ENCODE measurements around the gene RCCD1.
A peak's percentile ranks its signal among the peaks of the same experiment; 100 is the strongest.

RCCD1 gene

GRCh38 chr15:90946941-90947576 is 7.6 kb upstream of the RCCD1 start:
- DNase-seq: no peak

- no peak for DNase-seq
Measured at GRCh38 chr15:90947577-90948357, 6.9 kb upstream of the RCCD1 start.

- DNase-seq: no peak
Measured at GRCh38 chr15:90948506-90948905, 6.2 kb upstream of the RCCD1 start.

- no peak for DNase-seq
Measured at GRCh38 chr15:90949979-90950675, 4.6 kb upstream of the RCCD1 start.

- no peak for DNase-seq
Measured at GRCh38 chr15:90950676-90951075, 4.0 kb upstream of the RCCD1 start.

- no peak for DNase-seq
Measured at GRCh38 chr15:90952901-90953677, 1.6 kb upstream of the RCCD1 start.

- no peak for DNase-seq
Measured at GRCh38 chr15:90953947-90954711, 555 bp upstream of the RCCD1 start.

GRCh38 chr15:90955624-90956273 is 1.1 kb downstream of the RCCD1 start:
- DNase-seq: no peak

- DNase-seq: peak; percentile 62
Measured at GRCh38 chr15:90956274-90957030, 1.8 kb downstream of the RCCD1 start.

GRCh38 chr15:90957031-90957790 is 2.5 kb downstream of the RCCD1 start:
- no peak for DNase-seq

GRCh38 chr15:90957791-90958190 is 3.1 kb downstream of the RCCD1 start:
- DNase-seq: no peak

GRCh38 chr15:90959028-90959595 is 4.4 kb downstream of the RCCD1 start:
- no peak for DNase-seq

GRCh38 chr15:90959894-90960293 is 5.2 kb downstream of the RCCD1 start:
- no peak for DNase-seq

- no peak for DNase-seq
Measured at GRCh38 chr15:90960298-90961091, 5.8 kb downstream of the RCCD1 start.

GRCh38 chr15:90962021-90962420 is 7.3 kb downstream of the RCCD1 start:
- DNase-seq: no peak

GRCh38 chr15:90966262-90966661 is 11.6 kb downstream of the RCCD1 start:
- no peak for DNase-seq

GRCh38 chr15:90967206-90967605 is 12.5 kb downstream of the RCCD1 start:
- DNase-seq: no peak

- DNase-seq: no peak
Measured at GRCh38 chr15:90968434-90968833, 13.8 kb downstream of the RCCD1 start.

- no peak for DNase-seq
Measured at GRCh38 chr15:90970274-90970673, 15.6 kb downstream of the RCCD1 start.

Data from stimulated activated CD4-positive, alpha-beta T cell treated with anti-CD3 and anti-CD28 coated beads, Interleukin-4, amount 100 ng/mL, for 24 hours (primary cell).